ENCODE results near the gene VTI1A. TPM values are rescaled to one million over a fixed set of nuclear protein-coding genes. Genes with fewer than 3 reads are reported as not detected.

Gene VTI1A
- polyA plus RNA-seq, 2 of the 4 experiments (the other 2 are of a cell fraction), result 17.0 to 25.3 TPM

- Histone ChIP-seq H3K4me3 (no peak overlapping the region), H3K4me1 (0 out of 3 replicates have a peak, but pooled peaks cover 5% of the 10 kb centered on the region), H3K9me3 (peaks cover 7% of the 10 kb centered on the region; the same call in 1 of the 3 replicates), H3K27ac (no peak overlapping the region), H3K4me2 (no peak overlapping the region)
- WGBS (ENCODE audit: missing lambda C conversion rate), result 33% methylated on average over 1 of the region's 1 CpG
- FAIRE-seq (peak; percentile 18), DNase-seq (ENCODE audit: low read depth in 1 of 2, low spot score in 1 of 2) (no peak), ATAC-seq (no peak)
- ChIA-PET CTCF (no interaction called here), POLR2A (no interaction called here)
- TF ChIP-seq RNF2 (IDR thresholded peaks at IDR 0.05; ENCODE audit: borderline replicate concordance, low read depth) (no peak), FOSL2 (IDR thresholded peaks at IDR 0.05) (no peak), FOSL2 (CRISPR knock-in tag; IDR thresholded peaks at IDR 0.05) (no peak), CHD4 (IDR thresholded peaks at IDR 0.05; ENCODE audit: borderline replicate concordance) (no peak), SREBF2 (IDR thresholded peaks at IDR 0.05) (no peak), CBX2 (IDR thresholded peaks at IDR 0.05; ENCODE audit: borderline replicate concordance, low read depth) (no peak), JUN (IDR thresholded peaks at IDR 0.05) (no peak), EHMT2 (IDR thresholded peaks at IDR 0.05; ENCODE audit: low read depth) (no peak), ZNF302 (CRISPR knock-in tag; IDR thresholded peaks at IDR 0.05) (no peak), EP300 (IDR thresholded peaks at IDR 0.05) (no peak), TFCP2L1 (CRISPR knock-in tag; IDR thresholded peaks at IDR 0.05) (no peak)
- TF ChIP-seq, protein P1, sequence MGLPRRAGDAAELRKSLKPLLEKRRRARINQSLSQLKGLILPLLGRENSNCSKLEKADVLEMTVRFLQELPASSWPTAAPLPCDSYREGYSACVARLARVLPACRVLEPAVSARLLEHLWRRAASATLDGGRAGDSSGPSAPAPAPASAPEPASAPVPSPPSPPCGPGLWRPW (IDR thresholded peaks at IDR 0.05), result no peak
- TF ChIP-seq, protein P2, sequence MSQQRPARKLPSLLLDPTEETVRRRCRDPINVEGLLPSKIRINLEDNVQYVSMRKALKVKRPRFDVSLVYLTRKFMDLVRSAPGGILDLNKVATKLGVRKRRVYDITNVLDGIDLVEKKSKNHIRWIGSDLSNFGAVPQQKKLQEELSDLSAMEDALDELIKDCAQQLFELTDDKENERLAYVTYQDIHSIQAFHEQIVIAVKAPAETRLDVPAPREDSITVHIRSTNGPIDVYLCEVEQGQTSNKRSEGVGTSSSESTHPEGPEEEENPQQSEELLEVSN (IDR thresholded peaks at IDR 0.05; ENCODE audit: borderline replicate concordance, low read depth), result no peak
Observed at GRCh38 chr10:112615269-112615668, 168.3 kb downstream of the VTI1A start.

DNA sequence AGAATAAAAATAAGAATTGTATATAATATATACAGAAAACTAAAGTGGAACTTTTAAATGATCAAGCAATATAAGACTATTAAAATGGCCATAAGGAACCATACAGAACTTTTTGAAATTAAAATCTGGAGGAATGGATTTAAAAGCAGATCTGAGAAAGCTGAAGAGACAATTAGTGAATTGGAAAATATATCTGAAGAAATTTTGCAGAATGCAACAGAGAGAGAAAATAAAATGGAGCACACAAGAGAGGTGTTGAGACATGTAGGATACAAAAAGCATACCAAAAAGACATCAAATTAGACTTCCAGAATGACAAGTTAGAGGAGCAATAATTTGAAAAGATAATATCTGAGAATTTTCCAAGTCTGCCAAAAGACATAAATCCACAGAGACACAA lies 169.6 kb downstream of the VTI1A start:
- Histone ChIP-seq H3K9me3 (peaks cover 7% of the 10 kb centered on the region; the same call in 1 of the 3 replicates), H3K4me3 (no peak overlapping the region), H3K4me2 (no peak overlapping the region), H3K27ac (no peak overlapping the region), H3K4me1 (0 out of 3 replicates have a peak, but pooled peaks cover 5% of the 10 kb centered on the region)
- TF ChIP-seq USF2 (IDR thresholded peaks at IDR 0.05), result no peak
- TF ChIP-seq HMGXB4 (CRISPR knock-in tag; IDR thresholded peaks at IDR 0.05; ENCODE audit: borderline replicate concordance), result no peak
- no peak for TF ChIP-seq RFX5 (IDR thresholded peaks at IDR 0.05)
- no peak for TF ChIP-seq SREBF2 (IDR thresholded peaks at IDR 0.05)
- TF ChIP-seq REST (IDR thresholded peaks at IDR 0.05), result no peak
- TF ChIP-seq RAD21 (conservative IDR thresholded peaks at IDR 0.05 in 1 of 2, IDR thresholded peaks at IDR 0.05 in 1 of 2), result no peak
- TF ChIP-seq MAX (IDR thresholded peaks at IDR 0.05), result no peak
- no peak for TF ChIP-seq ESRRA (IDR thresholded peaks at IDR 0.05; ENCODE audit: borderline replicate concordance, low read length)
- ChIA-PET CTCF (no interaction called here), POLR2A (no interaction called here)
- no peak for DNase-seq (ENCODE audit: low read depth in 1 of 2, low spot score in 1 of 2)
- no peak for FAIRE-seq
- no peak for ATAC-seq

Data from A549 (cell line).